SU-DHL-6 (cell line): ENCODE results near the gene VPS35L.
"Not testable (repeated sequence)": the region's sequence is repeated elsewhere in the genome, so short reads cannot be mapped to it uniquely, and the experiment has no call there.

Experiments used
- EZH2phosphoT487 ChIP-seq: fragments of 200-600 bp; sonication (generic), shearing (Covaris generic); conservative IDR thresholded peaks from 2 replicates; pipeline ENCODE4 v1.6.1; 2018; ENCODE audit warnings: mild to moderate bottlenecking, antibody characterized with exemption, low read length, moderate library complexity, mixed read lengths
- TF ChIP-seq, protein P1 (sequence below): fragments of 200-600 bp; sonication (generic); IDR thresholded peaks from one replicate; pipeline ENCODE4 v1.5.1; 2017; ENCODE audit warnings: antibody characterized with exemption, mild to moderate bottlenecking, low read length, moderate library complexity; ENCODE audit not compliant: insufficient read depth, poor library complexity, severe bottlenecking

DNA sequence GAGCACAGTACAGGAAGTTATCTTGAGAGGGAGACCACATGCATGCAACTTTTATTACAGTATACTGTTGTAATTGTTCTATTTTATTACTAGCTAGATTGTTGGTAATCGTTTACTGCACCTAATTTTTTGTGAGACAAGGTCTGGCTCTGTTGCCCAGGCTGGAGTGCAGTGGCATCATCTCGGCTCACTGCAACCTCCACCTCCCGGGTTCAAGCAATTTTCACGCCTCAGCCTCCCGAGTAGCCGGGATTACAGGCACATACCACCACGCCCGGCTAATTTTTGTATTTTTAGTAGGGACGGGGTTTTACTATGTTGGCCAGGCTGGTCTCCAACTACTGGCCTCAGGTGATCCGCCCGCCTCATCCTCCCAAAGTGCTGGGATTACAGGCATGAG, 161.2 kb downstream of the VPS35L start:
- TF ChIP-seq, protein P1, sequence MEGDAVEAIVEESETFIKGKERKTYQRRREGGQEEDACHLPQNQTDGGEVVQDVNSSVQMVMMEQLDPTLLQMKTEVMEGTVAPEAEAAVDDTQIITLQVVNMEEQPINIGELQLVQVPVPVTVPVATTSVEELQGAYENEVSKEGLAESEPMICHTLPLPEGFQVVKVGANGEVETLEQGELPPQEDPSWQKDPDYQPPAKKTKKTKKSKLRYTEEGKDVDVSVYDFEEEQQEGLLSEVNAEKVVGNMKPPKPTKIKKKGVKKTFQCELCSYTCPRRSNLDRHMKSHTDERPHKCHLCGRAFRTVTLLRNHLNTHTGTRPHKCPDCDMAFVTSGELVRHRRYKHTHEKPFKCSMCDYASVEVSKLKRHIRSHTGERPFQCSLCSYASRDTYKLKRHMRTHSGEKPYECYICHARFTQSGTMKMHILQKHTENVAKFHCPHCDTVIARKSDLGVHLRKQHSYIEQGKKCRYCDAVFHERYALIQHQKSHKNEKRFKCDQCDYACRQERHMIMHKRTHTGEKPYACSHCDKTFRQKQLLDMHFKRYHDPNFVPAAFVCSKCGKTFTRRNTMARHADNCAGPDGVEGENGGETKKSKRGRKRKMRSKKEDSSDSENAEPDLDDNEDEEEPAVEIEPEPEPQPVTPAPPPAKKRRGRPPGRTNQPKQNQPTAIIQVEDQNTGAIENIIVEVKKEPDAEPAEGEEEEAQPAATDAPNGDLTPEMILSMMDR, result not testable (repeated sequence)
- not testable (repeated sequence) for TF ChIP-seq EZH2phosphoT487
